K562 (cell line): ENCODE data around the gene BLOC1S3. TPM values are rescaled to one million over a fixed set of nuclear protein-coding genes. Genes with fewer than 3 reads are reported as not detected.
A peak's percentile ranks its signal among the peaks of the same experiment; 100 is the strongest.

Experiments used
- BCL6 ChIP-seq: fragments of 250-450 bp; sonication (Bioruptor Pico); IDR thresholded peaks from 2 replicates; pipeline ENCODE4 v1.4.0; 2020
- CREB1 ChIP-seq, 2 experiments: sonication (generic) in 1 of 2; formaldehyde crosslinking in 1 of 2; IDR thresholded peaks; 2 replicates each; pipeline versions ENCODE4 v1.6.1 to v1.8.0; 2012 to 2022; ENCODE audit warnings: inconsistent platforms in 1 of 2, mild to moderate bottlenecking in 1 of 2, missing genetic modification reagents in 1 of 2, moderate library complexity in 1 of 2
- CTBP1 ChIP-seq: fragments of 450-650 bp; IDR thresholded peaks from 2 replicates; pipeline ENCODE4 v1.6.1; 2016; ENCODE audit warnings: borderline replicate concordance
- HNRNPH1 ChIP-seq: fragments of 200-400 bp; formaldehyde crosslinking; optimal IDR thresholded peaks from 2 replicates; pipeline ENCODE3; 2017; ENCODE audit warnings: low read depth, mild to moderate bottlenecking, low read length, moderate library complexity
- NFXL1 ChIP-seq: fragments of 450-650 bp; formaldehyde crosslinking; IDR thresholded peaks from 2 replicates; pipeline ENCODE4 v1.4.0; 2021; ENCODE audit warnings: mild to moderate bottlenecking
- RBM34 ChIP-seq: fragments of 200-400 bp; formaldehyde crosslinking; IDR thresholded peaks from 2 replicates; pipeline ENCODE4 v1.6.1; 2018; ENCODE audit warnings: low read length, borderline replicate concordance; ENCODE audit not compliant: insufficient read depth
- SIRT6 ChIP-seq: IDR thresholded peaks from one replicate; pipeline ENCODE4 v1.6.1; 2012; ENCODE audit warnings: low read depth, mild to moderate bottlenecking, control low read depth, inconsistent platforms, low read length, moderate library complexity
- ZNF586 ChIP-seq: fragments of 450-650 bp; formaldehyde crosslinking; conservative IDR thresholded peaks from 2 replicates; pipeline ENCODE4 v1.4.0; 2020; ENCODE audit warnings: mild to moderate bottlenecking, moderate library complexity
- polyA plus RNA-seq, 8 experiments: library from polyadenylated mRNA; depleted of rRNA in 4 of 8; stranded (reverse) in 5 of 8; unstranded in 3 of 8; fragments of >200 nt; fragmentation: Nextera tagmentation in 2 of 8; fragmentation: Illumina TruSeq in 1 of 8; extraction: Ambion mirVana in 2 of 8; extraction: Trizol in 1 of 8; gene quantifications; 2 replicates each; pipeline versions ENCODE4 v1.2.1 to v1.2.3, GENCODE V29; 2011 to 2014; ENCODE audit warnings: inconsistent platforms in 1 of 8, missing spikeins in 1 of 8
- total RNA-seq, 7 experiments: library from RNA; depleted of rRNA in 6 of 7; stranded (reverse); fragments of >200 nt in 6 of 7; fragmentation: Illumina TruSeq in 2 of 7; extraction: Trizol in 2 of 7; gene quantifications; 2 replicates each; pipeline versions ENCODE4 v1.2.1 to v1.2.3, GENCODE V29; 2011 to 2021; ENCODE audit warnings: low replicate concordance in 1 of 7
- TF ChIP-seq, protein P1 (sequence below), 3 experiments: IDR thresholded peaks in 2 of 3; conservative IDR thresholded peaks in 1 of 3; 2 replicates each; pipeline ENCODE4 v1.5.1; 2011 to 2012; ENCODE audit warnings: low read length in 3 of 3, mild to moderate bottlenecking in 3 of 3, control low read depth in 2 of 3, improper control_type of control experiment in 1 of 3, inconsistent platforms in 1 of 3, low read depth in 1 of 3, mixed read lengths in 1 of 3, moderate library complexity in 1 of 3; ENCODE audit not compliant: insufficient read depth in 2 of 3
- TF ChIP-seq, protein P2 (sequence below): sonication (generic); formaldehyde crosslinking; IDR thresholded peaks from 2 replicates; pipeline ENCODE4 v1.8.0; 2023; ENCODE audit warnings: mild to moderate bottlenecking, missing genetic modification reagents
- TF ChIP-seq, protein P3 (sequence below), 2 experiments: IDR thresholded peaks in 1 of 2; conservative IDR thresholded peaks in 1 of 2; 2 replicates each; pipeline ENCODE4 v1.6.1; 2016; ENCODE audit warnings: low read depth in 2 of 2, mild to moderate bottlenecking in 1 of 2, missing compliant biosample characterization in 1 of 2, missing genetic modification characterization in 1 of 2, moderate library complexity in 1 of 2

BLOC1S3 gene
- total and polyA plus RNA-seq, 9 of the 15 experiments (the other 6 are each of a cell fraction or from before 2014, with no cell fraction given), result 3.9 to 20.2 (median 10.4) TPM

DNA sequence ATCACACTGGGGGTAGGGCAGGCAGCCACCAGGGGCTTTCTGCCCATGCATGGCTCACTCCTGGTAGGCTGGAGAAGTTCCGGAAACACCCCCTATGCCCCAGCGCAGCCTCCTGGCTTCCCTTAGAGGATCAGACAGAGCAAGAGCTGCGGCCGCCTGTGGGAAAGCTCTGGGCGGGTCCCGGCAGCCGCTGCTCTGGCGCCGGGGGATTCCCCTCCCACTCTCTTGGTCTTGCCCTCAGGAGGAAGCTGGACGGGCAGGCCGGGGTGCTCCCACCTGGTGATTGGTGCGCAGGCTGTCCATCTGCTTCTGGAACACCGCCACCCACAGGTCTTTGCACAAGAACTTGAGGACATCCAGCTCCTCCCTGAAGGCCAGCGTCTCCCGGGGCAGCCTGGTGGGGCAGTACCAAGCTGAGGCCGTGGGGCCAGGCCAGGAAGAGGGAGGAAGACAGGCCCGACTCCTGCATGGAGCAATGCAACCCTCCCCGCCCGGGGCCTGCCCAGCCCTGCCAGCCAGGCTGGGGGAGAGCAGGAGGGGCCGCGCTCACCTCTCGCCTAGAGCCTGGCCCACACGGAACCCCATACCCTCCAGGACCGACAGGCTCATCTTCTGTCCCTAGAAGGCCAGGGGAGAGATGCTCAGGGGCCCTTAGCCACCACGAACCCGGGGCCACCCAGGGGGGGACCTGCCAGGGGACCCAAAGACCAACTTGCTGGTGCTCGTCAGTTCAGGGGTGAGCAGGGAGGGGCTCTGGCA lies 13.8 kb upstream of the BLOC1S3 start (continued):
- TF ChIP-seq, protein P1, sequence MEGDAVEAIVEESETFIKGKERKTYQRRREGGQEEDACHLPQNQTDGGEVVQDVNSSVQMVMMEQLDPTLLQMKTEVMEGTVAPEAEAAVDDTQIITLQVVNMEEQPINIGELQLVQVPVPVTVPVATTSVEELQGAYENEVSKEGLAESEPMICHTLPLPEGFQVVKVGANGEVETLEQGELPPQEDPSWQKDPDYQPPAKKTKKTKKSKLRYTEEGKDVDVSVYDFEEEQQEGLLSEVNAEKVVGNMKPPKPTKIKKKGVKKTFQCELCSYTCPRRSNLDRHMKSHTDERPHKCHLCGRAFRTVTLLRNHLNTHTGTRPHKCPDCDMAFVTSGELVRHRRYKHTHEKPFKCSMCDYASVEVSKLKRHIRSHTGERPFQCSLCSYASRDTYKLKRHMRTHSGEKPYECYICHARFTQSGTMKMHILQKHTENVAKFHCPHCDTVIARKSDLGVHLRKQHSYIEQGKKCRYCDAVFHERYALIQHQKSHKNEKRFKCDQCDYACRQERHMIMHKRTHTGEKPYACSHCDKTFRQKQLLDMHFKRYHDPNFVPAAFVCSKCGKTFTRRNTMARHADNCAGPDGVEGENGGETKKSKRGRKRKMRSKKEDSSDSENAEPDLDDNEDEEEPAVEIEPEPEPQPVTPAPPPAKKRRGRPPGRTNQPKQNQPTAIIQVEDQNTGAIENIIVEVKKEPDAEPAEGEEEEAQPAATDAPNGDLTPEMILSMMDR (IDR thresholded peaks at IDR 0.05 in 2 of 3, conservative IDR thresholded peaks at IDR 0.05 in 1 of 3; ENCODE audit: insufficient read depth in 2 of 3, low read depth in 1 of 3, low read length in 3 of 3), result peak in 2 of 3 experiments; percentile 23 to 30; a peak in 4 of 6 replicates
- TF ChIP-seq CREB1 (IDR thresholded peaks at IDR 0.05) (no peak), CREB1 (CRISPR knock-in tag; IDR thresholded peaks at IDR 0.05) (no peak), NFXL1 (CRISPR knock-in tag) (no peak), BCL6 (CRISPR knock-in tag) (no peak), HNRNPH1 (no peak), SIRT6 (no peak), CTBP1 (0 out of 2 replicates have a peak, but pooled peaks have one; percentile 17), ZNF586 (CRISPR knock-in tag) (no peak), RBM34 (no peak)
- TF ChIP-seq, protein P2, sequence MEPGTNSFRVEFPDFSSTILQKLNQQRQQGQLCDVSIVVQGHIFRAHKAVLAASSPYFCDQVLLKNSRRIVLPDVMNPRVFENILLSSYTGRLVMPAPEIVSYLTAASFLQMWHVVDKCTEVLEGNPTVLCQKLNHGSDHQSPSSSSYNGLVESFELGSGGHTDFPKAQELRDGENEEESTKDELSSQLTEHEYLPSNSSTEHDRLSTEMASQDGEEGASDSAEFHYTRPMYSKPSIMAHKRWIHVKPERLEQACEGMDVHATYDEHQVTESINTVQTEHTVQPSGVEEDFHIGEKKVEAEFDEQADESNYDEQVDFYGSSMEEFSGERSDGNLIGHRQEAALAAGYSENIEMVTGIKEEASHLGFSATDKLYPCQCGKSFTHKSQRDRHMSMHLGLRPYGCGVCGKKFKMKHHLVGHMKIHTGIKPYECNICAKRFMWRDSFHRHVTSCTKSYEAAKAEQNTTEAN (CRISPR knock-in tag), result no peak
- TF ChIP-seq, protein P3, sequence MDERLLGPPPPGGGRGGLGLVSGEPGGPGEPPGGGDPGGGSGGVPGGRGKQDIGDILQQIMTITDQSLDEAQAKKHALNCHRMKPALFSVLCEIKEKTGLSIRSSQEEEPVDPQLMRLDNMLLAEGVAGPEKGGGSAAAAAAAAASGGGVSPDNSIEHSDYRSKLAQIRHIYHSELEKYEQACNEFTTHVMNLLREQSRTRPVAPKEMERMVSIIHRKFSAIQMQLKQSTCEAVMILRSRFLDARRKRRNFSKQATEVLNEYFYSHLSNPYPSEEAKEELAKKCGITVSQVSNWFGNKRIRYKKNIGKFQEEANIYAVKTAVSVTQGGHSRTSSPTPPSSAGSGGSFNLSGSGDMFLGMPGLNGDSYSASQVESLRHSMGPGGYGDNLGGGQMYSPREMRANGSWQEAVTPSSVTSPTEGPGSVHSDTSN (CRISPR knock-in tag; IDR thresholded peaks at IDR 0.05; ENCODE audit: low read depth), result no peak
- TF ChIP-seq, protein P3 (tag; conservative IDR thresholded peaks at IDR 0.05; ENCODE audit: low read depth), result no peak; the same call in 1 of the 2 replicates
- TF ChIP-seq, all 486 proteins: peak for 8
